Measurements from ENCODE around the gene PPM1D.
"Not testable (repeated sequence)": the region's sequence is repeated elsewhere in the genome, so short reads cannot be mapped to it uniquely, and the experiment has no call there.

The PPM1D gene

GRCh38 chr17:60623415-60623814 is 23.4 kb downstream of the PPM1D start:
- no peak for DNase-seq

GRCh38 chr17:60627124-60627523 is 27.1 kb downstream of the PPM1D start:
- no peak for DNase-seq

DNA sequence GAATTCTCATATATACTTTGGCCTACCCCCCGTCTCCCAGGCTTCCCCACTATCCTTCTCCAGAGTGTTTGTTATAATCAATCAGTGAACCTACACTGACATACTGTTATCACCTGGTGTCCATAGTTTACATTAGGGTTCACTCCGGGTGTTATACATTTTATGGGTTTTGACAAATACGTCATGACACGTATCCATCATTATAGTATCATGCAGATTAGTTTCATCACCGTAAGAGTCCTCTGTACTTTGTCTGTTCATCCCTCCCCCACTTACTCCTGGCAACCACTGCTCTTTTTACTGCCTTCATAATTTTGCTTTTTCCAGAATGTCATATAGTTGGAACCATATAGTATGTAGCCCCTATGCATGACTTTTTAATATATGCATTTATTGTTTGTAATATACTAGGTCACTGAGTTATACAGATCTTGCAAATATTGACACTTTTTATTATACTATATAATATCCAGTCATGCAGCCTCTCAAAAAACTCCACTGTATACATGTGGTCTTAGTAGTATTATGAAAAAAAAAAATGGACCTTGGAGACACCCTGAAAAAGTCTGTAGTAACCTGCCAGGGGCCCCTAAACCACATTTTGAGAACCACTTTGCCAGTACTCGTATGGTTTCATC is 28.4 kb downstream of the PPM1D start:
- DNase-seq = no peak

DNA sequence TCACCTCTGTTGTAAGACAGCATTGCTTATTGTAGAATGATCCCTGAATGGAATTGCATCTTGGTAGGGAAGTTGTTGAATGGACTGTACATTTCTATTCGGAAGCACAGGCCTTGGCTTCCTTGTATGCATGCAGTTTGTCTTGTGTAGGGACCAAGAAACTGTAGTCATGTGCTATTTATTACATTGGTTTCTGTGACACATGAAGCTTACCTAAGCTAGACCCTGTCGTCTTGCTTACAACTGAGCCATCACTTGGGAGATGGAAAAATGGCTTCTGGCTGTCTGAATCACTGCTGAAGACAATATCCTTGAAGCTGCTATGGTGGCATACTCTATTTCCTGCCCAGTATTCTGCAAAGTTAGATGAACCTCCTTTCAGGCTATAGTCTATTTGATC is 29.1 kb downstream of the PPM1D start:
- DNase-seq = no peak

DNA sequence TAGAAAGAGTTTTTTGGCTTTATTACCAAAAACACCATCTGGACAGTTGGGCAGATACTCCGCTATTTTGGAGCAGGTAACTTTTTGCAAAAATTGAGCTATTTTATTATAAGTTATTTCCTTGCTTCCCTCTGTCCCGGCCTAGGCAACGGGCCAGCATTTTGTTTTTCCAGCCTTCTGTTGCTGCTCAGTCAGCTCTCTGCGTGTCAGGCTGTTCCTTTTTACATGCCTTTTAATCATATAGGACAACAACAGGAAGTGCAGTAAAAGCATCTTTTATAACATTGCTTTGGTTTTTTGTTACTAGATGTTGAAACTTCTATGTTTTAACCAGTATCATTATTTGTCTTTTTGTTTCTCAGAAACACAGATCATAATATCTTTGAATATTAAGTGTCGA is 30.4 kb downstream of the PPM1D start:
- no peak for DNase-seq

GRCh38 chr17:60631119-60631518 is 31.1 kb downstream of the PPM1D start:
- DNase-seq = no peak

- no peak for DNase-seq
These were observed 37.7 kb downstream of the PPM1D start for GRCh38 chr17:60637683-60638082.

DNA sequence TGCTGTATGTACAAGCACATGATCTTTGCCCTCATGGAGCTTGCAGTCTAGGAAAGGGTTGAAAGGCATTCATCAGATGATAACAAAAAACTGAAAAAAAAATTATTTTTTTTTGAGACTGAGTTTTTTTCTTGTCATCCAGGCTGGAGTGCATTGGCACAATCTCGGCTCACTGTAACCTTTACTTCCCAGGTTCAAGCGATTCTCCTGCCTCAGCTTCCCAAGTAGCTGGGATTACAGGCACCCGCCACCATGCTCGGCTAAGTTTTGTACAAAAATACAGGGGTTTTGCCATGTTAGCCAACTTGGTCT is 39.0 kb downstream of the PPM1D start:
- no peak for DNase-seq

DNA sequence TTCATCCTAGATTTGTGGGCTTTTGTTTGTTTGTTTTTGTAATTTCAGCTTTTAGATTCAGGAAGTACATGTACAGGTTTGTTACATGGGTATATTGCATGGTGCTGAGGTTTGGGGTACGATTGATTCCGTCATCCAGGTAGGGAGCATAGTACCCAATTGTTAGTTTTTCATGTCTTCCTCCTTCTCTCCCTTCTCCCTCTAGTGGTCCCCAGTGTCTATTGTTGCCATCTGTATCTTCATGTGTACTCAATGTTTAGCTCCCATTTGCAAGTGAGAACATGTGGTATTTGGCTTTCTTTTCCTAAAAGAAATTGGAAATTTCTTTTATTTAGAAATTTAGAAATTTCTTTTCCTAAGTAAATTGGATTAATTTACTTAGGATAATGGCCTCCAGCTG is 40.5 kb downstream of the PPM1D start:
- DNase-seq = no peak

DNA sequence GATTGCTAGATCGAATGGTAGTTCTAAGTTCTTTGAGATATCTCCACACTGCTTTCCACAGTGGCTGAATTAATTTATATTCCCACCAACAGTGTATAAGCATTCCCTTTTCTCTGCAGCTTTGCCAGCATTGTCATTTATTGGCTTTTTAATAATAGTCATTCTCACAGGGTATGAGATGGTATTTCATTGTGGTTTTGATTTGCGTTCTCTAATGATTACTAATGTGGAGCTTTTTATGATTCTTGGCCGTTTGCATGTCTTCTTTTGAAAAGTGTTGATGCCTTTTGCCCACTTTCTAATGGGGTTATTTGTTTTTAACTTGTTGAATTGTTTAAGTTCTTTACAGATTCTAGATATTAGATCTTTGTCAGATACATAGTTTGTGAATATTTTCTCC is 41.1 kb downstream of the PPM1D start:
- DNase-seq = no peak

DNA sequence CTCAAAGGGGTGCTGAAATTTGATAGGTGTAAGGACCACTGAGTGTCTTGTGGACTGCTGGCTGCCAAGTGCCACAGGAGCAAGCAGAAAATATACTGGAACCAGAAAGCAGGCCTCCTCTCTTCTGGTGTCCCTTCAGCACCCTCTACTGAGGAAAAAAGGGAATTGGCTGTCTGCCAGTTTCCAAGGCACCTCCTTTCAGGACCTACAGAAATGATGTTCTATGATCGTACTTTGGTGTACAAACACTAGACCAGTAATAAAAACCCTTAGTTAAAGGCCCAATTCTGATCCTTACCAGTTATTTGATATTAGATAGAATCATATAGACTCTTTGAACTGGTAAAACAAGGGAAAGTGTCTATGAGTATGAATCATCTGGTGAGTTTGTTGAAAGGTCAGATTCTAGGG is 41.8 kb downstream of the PPM1D start:
- DNase-seq = peak in 5 of 6 experiments; percentile 18 to 57 (median 32)

DNA sequence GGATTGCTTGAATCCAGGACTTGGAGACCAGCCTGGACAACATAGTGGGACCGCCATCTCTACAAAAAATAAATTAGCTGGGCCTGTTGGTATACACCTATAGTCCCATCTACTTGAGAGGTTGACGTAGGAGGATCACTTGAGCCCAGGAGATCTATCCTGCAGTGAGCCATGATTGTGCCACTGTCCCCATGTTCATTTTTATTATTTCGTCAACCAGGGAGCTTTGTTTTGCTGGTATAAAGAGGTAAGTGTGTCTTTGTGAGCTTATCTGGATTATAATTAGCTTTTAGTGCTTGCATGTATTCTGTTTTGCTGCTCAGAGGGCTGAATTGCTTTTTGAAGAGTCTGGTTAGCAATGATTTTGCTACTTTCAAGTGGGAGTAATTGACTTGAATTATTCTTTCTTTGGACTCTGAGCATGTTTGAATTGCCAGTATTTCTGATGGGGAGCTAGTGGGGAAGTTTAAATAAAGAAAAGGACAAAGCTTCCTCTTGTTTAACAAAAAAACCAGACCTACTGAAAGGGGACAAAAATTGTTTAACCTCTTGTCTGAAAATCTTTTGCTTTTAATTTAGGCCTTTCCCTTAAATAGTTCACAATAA is 46.0 kb downstream of the PPM1D start:
- DNase-seq = no peak

DNA sequence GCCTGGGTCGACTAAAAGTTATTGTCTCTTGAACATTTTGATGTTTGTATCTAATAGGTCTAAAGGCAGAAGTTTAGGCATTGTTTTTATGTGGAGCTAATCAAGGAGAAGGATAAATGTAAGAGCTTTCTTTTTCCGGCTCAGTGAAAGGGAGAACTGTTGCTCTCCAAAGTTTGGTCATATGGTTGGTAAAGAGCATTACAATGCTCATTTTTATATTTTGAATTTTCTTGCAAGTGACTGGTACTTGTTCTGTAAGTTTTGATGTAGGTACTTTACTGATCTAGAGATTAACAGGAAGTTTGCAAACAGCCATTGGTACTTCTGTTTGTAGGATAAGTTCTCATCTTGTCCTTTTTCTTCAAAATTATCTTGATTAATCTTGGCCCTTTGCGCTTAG is 46.7 kb downstream of the PPM1D start:
- DNase-seq = no peak

DNA sequence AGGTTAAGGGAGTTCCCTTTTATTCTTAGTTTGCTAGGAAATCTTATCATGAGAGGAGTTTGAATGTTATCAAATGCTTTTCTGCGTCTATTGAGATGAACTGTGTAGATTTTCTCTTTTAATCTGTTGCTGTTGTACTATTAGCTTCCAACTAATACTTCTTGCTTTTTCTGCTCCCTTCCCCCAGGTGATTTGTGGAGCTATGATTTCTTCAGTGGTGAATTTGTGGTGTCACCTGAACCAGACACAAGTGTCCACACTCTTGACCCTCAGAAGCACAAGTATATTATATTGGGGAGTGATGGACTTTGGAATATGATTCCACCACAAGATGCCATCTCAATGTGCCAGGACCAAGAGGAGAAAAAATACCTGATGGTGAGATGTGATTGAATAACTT is 47.7 kb downstream of the PPM1D start:
- no peak for DNase-seq

- DNase-seq = no peak
These were observed 52.7 kb downstream of the PPM1D start for GRCh38 chr17:60652454-60653247.

GRCh38 chr17:60653569-60653968 is 53.6 kb downstream of the PPM1D start:
- no peak for DNase-seq

DNA sequence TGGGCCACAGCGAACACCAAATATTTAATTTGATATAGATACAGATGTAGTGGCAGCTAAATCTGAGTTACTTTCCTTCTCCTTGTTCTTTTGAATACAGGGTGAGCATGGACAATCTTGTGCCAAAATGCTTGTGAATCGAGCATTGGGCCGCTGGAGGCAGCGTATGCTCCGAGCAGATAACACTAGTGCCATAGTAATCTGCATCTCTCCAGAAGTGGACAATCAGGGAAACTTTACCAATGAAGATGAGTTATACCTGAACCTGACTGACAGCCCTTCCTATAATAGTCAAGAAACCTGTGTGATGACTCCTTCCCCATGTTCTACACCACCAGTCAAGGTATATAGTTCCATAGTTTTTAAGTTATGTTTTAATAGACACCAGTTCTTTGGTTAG is 56.5 kb downstream of the PPM1D start:
- DNase-seq = no peak

GRCh38 chr17:60659156-60659555 is 59.2 kb downstream of the PPM1D start:
- DNase-seq = no peak

DNA sequence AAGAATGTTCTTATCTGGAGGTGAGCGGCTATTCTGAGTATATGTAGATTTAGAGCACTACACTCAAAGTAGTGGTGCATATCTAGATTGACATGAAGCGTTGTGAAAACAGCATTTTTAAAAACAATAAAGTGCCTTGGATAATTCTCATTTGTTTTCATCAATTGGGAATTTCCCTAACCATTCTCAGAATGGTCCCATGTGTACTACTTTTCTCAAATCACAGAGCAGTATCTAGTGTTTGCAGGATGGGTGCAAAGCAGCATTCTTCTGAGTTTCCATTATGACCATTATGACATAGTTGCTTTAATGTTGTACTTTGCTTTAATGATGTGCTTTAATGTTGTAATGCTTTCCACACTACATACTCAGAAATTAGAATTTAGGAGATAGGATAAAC is 61.5 kb downstream of the PPM1D start:
- DNase-seq = no peak

GRCh38 chr17:60664022-60664421 is 64.0 kb downstream of the PPM1D start:
- no peak for DNase-seq

- DNase-seq = no peak
These were observed 65.6 kb downstream of the PPM1D start for GRCh38 chr17:60665602-60666001.

GRCh38 chr17:60668741-60669140 is 68.7 kb downstream of the PPM1D start:
- DNase-seq = not testable (repeated sequence)

GRCh38 chr17:60671482-60671881 is 71.5 kb downstream of the PPM1D start:
- DNase-seq = no peak

- not testable (repeated sequence) for DNase-seq
These were observed 74.6 kb downstream of the PPM1D start for GRCh38 chr17:60674637-60675036.

- no peak for DNase-seq
These were observed 76.0 kb downstream of the PPM1D start for GRCh38 chr17:60675997-60676396.
